T-cell (primary cell): ENCODE measurements around the gene SCFD2. TPM values are rescaled to one million over a fixed set of nuclear protein-coding genes. Genes with fewer than 3 reads are reported as not detected.

Source experiments
- ATAC-seq, 4 experiments: fragments of 200-7000 bp in 3 of 4; fragments of 150-1000 bp in 1 of 4; cut with Tn5 transposase; replicated peaks in 1 of 4; 1 replicate in 3 of 4; 2 replicates in 1 of 4; pipeline ENCODE4 v1.10.0; 2021; ENCODE audit warnings: moderate library complexity in 3 of 4, mild to moderate bottlenecking in 2 of 4, moderate number of reproducible peaks in 1 of 4
- CTCF ChIA-PET, 2 donors: fragments of 300-600 bp; sonication (Branson Sonifier 250); formaldehyde crosslinking; loops; one replicate each; lab custom pipeline; 2022; ENCODE audit warnings: antibody characterized with exemption in 2 of 2; lab: Charles Lee
- POLR2A ChIA-PET, 2 donors: fragments of 300-600 bp; sonication (Branson Sonifier 250); formaldehyde crosslinking; loops; one replicate each; lab custom pipeline; 2022; ENCODE audit warnings: antibody characterized with exemption in 2 of 2; lab: Charles Lee
- DNase-seq, 35 experiments: peaks; one replicate each; pipeline versions ENCODE4 v3.0.0 to v3.0.0-alpha.2; 2013 to 2023
- H3K27ac ChIP-seq: one replicate; pipeline ENCODE4 v1.5.1; 2013; ENCODE audit warnings: low read length
- H3K27me3 ChIP-seq, 2 experiments: replicated peaks in 1 of 2; 1 replicate in 1 of 2; 2 replicates in 1 of 2; pipeline versions ENCODE4 v1.6.1 to v1.7.0; 2013; ENCODE audit warnings: low read length in 1 of 2, mixed read lengths in 1 of 2; ENCODE audit not compliant: control insufficient read depth in 2 of 2, insufficient read depth in 2 of 2; ENCODE audit errors: extremely low read depth in 1 of 2
- H3K36me3 ChIP-seq, 2 donors: 1 replicate in 1 of 2; 2 replicates in 1 of 2; pipeline versions ENCODE4 v1.6.1 to v1.7.0; 2013; ENCODE audit warnings: low read length in 1 of 2; ENCODE audit not compliant: control insufficient read depth in 2 of 2, insufficient read depth in 1 of 2; ENCODE audit errors: extremely low read depth in 1 of 2
- H3K4me1 ChIP-seq, 2 experiments: 1 replicate in 1 of 2; 2 replicates in 1 of 2; pipeline versions ENCODE4 v1.6.1 to v1.7.0; 2013; ENCODE audit warnings: low read length in 2 of 2, mixed read lengths in 1 of 2; ENCODE audit not compliant: insufficient read depth in 2 of 2, control insufficient read depth in 1 of 2; ENCODE audit errors: extremely low read depth in 1 of 2
- H3K4me3 ChIP-seq, 2 donors: 1 replicate in 1 of 2; 2 replicates in 1 of 2; pipeline versions ENCODE4 v1.5.1 to v1.7.0; 2013; ENCODE audit warnings: mild to moderate bottlenecking in 2 of 2, low read length in 1 of 2, moderate library complexity in 1 of 2; ENCODE audit not compliant: control insufficient read depth in 1 of 2; ENCODE audit errors: extremely low read depth in 1 of 2
- H3K9me3 ChIP-seq: 2 replicates; pipeline ENCODE4 v1.7.0; 2013
- H3K27ac Mint-ChIP-seq, 2 donors: one replicate each; pipeline ENCODE4 v1.8.0; 2020 to 2021; ENCODE audit warnings: mild to moderate bottlenecking in 2 of 2, mixed read lengths in 2 of 2
- H3K27me3 Mint-ChIP-seq, 2 donors: one replicate each; pipeline ENCODE4 v1.8.0; 2021 to 2022; ENCODE audit warnings: mixed read lengths in 2 of 2
- H3K36me3 Mint-ChIP-seq: one replicate; pipeline ENCODE4 v1.8.0; 2021; ENCODE audit warnings: mixed read lengths
- H3K4me1 Mint-ChIP-seq, 3 donors: one replicate each; pipeline ENCODE4 v1.8.0; 2020 to 2022; ENCODE audit warnings: mixed read lengths in 3 of 3, mild to moderate bottlenecking in 1 of 3
- H3K4me3 Mint-ChIP-seq, 3 donors: one replicate each; pipeline ENCODE4 v1.8.0; 2020 to 2022; ENCODE audit warnings: mild to moderate bottlenecking in 3 of 3, mixed read lengths in 3 of 3, moderate library complexity in 3 of 3
- H3K9me3 Mint-ChIP-seq, 3 donors: one replicate each; pipeline ENCODE4 v1.8.0; 2020 to 2022; ENCODE audit warnings: mixed read lengths in 3 of 3
- WGBS: methylation state at CpG from one replicate; pipeline ENCODE4 v1.1.5; 2013; ENCODE audit warnings: missing lambda C conversion rate; ENCODE audit not compliant: insufficient coverage; 5-methylcytosine and 5-hydroxymethylcytosine counted together
- total RNA-seq, 35 experiments: library from RNA in 6 of 35; stranded (reverse) in 6 of 35; fragments of 120-200 nt in 1 of 35; gene quantifications; one replicate each; pipeline versions ENCODE4 v1.2.1 to v1.2.4 and lab custom pipeline; 2013 to 2026

The SCFD2 gene
- total RNA-seq, 5 donors from 2014 or later (not counting 1 experiment from before 2014, with no cell fraction given) = 19.0 to 28.9 (median 21.8) TPM

DNA sequence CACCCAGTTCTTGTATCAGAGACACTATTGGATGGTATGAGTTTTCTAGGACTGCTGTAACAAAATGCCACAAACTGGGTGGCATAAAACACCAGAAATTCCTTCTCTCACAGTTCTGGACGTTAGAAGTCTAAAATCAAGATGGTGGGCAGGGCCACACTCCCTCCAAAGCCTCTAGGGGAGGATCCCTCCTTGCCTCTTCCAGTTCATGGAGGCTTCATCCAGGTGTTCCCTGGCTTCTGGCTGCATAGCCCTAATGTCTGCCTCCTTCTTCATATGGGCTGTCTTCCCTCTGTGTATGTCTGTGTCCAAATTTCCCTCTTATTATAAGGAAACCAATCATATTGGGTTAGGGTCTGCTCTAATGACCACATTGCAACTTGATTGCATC lies 542.2 kb downstream of the SCFD2 start:
- no peak for ATAC-seq
- H3K27ac ChIP-seq = no peak overlapping the region
- H3K4me3 Mint-ChIP-seq = no peak overlapping the region
- no peaks in the 10 kb centered on the region for H3K27me3 ChIP-seq
- WGBS = 33% methylated on average over 1 of the region's 1 CpG
- no peaks in the 10 kb centered on the region for H3K36me3 Mint-ChIP-seq
- ChIA-PET POLR2A (no interaction called here), CTCF (no interaction called here)
- H3K9me3 Mint-ChIP-seq = no peaks in the 10 kb centered on the region
- H3K36me3 ChIP-seq = no peaks in the 10 kb centered on the region
- no peak for DNase-seq
- no peaks in the 10 kb centered on the region for H3K9me3 ChIP-seq
- no peaks in the 10 kb centered on the region for H3K27me3 Mint-ChIP-seq
- H3K4me3 ChIP-seq = no peak overlapping the region
- H3K27ac Mint-ChIP-seq = no peak overlapping the region
- peaks cover 5 to 10% of the 10 kb centered on the region in 2 experiments for H3K4me1 ChIP-seq
- peaks cover 17 to 30% (median 25%) of the 10 kb centered on the region in 3 donors for H3K4me1 Mint-ChIP-seq

Other genes starting within 250 kb of the SCFD2 start
- 10 to 100 TPM; 63.6 to 72.3 (median 69.7) TPM for gene FIP1L1, start 11.6 kb upstream of the SCFD2 start, total RNA-seq
- gene LNX1, start 225.4 kb upstream of the SCFD2 start, total RNA-seq = under 1 TPM in 1 of 5 donors, not detected in 4; 0.45 TPM